NCI-H526 (cell line): ENCODE measurements around the gene LDLRAD1.
"Not testable (repeated sequence)": the region's sequence is repeated elsewhere in the genome, so short reads cannot be mapped to it uniquely, and the experiment has no call there.

Experiments used
- DNase-seq, 2 experiments: peaks; one replicate each; lab custom pipeline; 2025; lab: John Stamatoyannopoulos, UW

Gene LDLRAD1

GRCh38 chr1:53992085-53992874 is 25.7 kb downstream of the LDLRAD1 start:
- DNase-seq = no peak

GRCh38 chr1:53987880-53988279 is 30.1 kb downstream of the LDLRAD1 start:
- DNase-seq = no peak

- no peak for DNase-seq
Measured at GRCh38 chr1:53986458-53986857, 31.5 kb downstream of the LDLRAD1 start.

GRCh38 chr1:53984726-53985125 is 33.3 kb downstream of the LDLRAD1 start:
- DNase-seq = peak; percentile 77 to 84

GRCh38 chr1:53982763-53983104 is 35.3 kb downstream of the LDLRAD1 start:
- no peak for DNase-seq

GRCh38 chr1:53982034-53982762 is 35.8 kb downstream of the LDLRAD1 start:
- peak in 1 of 2 experiments; percentile 42 for DNase-seq

GRCh38 chr1:53981220-53981619 is 36.8 kb downstream of the LDLRAD1 start:
- DNase-seq = no peak

GRCh38 chr1:53979712-53980450 is 38.1 kb downstream of the LDLRAD1 start:
- DNase-seq = no peak

- no peak for DNase-seq
Measured at GRCh38 chr1:53975861-53976260, 42.1 kb downstream of the LDLRAD1 start.

- no peak for DNase-seq
Measured at GRCh38 chr1:53971718-53972117, 46.3 kb downstream of the LDLRAD1 start.

- DNase-seq = not testable (repeated sequence)
Measured at GRCh38 chr1:53969323-53969722, 48.7 kb downstream of the LDLRAD1 start.

GRCh38 chr1:53968125-53968513 is 49.9 kb downstream of the LDLRAD1 start:
- DNase-seq = no peak

GRCh38 chr1:53967409-53968124 is 50.4 kb downstream of the LDLRAD1 start:
- DNase-seq = no peak

GRCh38 chr1:53966794-53967193 is 51.2 kb downstream of the LDLRAD1 start:
- DNase-seq = no peak

GRCh38 chr1:53964109-53964508 is 53.9 kb downstream of the LDLRAD1 start:
- DNase-seq = no peak

GRCh38 chr1:53963460-53963859 is 54.5 kb downstream of the LDLRAD1 start:
- no peak for DNase-seq

- no peak for DNase-seq
Measured at GRCh38 chr1:53962395-53962794, 55.6 kb downstream of the LDLRAD1 start.

- peak in 1 of 2 experiments; percentile 23 for DNase-seq
Measured at GRCh38 chr1:53959664-53960250, 58.2 kb downstream of the LDLRAD1 start.
